Stimulated activated CD4-positive, alpha-beta T cell treated with anti-CD3 and anti-CD28 coated beads, Interleukin-1b, Interleukin-23, amount 100 ng/mL, for 4 hours (primary cell): Measurements from ENCODE around the gene PRELID2.
"Not testable (repeated sequence)": the region's sequence is repeated elsewhere in the genome, so short reads cannot be mapped to it uniquely, and the experiment has no call there.

Experiments used
- DNase-seq, 2 donors: peaks; one replicate each; pipeline ENCODE4 v3.0.0-alpha.2; 2020; ENCODE audit warnings: low read depth in 2 of 2

Gene PRELID2

DNA sequence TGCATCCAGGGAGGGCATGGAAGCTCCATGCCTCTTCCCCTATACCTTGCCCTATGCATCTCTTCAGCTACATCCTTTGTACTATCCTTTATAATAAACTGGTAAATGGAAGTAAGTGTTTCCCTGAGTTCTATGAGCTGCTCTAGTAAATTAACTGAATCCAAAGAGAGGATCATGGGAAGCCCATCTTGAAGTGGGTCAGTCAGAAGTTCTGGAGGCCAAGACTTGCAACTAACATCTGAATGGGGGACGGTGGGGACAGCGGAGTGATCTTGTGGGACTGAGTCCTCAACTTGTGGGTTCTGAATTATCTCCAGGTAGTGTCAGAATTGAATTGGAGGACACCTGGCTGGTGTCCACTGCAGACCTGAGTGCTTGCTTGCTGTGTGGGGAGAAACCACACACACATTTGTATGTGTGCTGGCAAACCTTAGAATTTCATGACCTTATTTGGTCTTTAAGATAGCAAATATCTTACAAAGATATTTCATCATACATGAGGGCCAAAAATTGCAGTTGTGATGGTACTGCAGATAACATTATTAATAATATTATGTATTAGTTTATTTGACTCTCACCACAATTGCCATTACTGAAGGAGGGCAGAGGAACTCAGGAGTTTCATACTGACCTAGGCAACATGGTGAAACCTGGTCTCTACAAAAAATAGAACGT, 5.5 kb upstream of the PRELID2 start:
- DNase-seq: no peak

DNA sequence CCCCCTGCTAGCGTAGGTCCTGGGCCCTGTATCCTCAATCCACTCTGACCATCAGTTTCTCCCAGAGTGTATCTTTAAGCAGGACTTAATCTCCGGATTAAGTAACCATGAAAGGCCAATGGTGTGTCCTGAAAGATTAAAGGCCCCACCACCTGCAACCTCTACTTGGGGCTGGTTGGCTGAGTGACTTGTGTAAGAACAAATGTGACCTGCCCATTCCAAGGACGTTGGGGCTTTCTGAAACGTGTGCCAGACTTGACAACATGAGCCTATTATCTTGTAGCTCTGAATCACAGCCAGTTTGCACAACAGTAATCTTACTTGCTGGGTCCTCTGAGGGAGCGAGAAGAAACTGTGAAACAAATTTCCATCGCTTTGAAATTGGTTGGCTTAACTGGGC, 3.1 kb upstream of the PRELID2 start:
- no peak for DNase-seq

DNA sequence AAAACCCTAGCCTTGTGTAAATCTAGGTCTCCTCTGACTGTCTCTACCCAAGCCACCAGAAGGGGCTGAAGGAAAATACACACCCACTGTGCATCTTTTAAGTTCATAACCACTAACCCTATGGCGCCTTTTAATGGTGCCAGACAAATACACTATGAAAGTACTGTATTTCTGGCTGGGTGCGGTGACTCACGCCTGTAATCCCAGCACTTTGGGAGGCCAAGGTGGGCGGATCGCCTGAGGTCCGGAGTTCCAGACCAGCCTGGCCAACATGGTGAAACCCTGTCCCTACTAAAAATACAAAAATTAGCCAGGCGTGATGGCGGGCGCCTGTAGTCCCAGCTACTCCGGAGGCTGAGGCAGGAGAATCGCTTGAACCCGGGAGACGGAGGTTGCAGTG, 1.1 kb upstream of the PRELID2 start:
- DNase-seq: not testable (repeated sequence)

DNA sequence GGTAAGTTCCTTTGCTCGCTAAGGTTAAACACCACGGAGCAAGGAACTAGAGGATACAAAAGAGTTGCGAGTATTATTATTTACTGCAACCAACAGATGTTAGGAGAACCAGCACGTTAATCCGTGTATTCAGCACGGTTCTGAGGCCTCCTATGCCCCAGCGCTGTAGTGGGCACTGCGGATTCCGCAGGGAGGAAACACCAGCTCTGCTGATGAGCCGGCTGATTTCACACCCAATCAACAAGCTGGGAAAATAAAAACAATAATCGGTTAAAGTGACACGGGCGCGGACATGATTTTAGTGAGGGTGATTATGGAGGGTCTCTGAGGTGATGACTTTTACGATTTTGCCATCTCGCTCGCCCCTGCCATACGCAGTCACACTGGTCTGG, 702 bp upstream of the PRELID2 start:
- DNase-seq: no peak

DNA sequence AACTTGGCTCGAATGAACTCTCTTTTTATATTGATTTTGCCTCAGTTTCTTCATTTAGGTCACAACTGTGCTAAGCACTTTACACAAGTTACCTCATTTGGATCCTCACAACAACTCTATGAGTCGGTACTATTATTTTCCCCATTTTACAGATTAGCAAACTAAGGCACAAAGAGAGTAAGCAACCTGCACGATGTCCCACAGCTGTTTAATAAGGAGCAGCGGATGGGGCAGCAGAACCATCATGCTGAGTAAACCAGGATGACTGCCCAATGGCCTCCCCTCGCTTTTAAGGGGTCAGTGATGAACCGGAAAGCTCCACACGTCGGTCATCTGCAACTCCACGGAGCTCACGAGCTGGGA, 607 bp downstream of the PRELID2 start:
- DNase-seq: no peak

DNA sequence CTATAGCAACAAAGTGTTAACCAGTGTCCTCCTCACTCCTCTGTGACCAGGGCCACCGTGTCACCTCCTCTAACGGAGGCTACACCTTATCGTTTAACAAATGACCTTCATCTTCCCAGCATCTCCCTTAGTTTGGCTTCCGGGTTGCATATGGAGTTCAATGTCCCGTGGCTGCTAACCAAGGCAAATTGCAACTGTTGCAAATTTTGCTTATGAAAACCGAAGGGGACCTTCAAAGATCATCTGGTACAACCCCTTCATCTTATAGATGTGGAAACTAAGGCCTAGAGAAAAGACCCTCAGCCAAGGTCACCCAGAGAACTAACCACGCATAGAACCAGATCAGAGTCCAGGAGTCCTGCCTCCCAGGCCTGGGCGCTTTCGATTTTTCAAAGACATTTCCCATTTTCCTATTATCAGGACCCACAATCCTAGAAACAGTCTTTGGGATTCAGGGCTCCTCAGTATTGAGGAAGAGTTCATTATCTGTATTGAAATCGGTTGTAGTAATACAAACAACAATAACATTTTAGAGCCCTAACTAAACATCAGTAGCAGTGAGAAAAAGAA, 1.4 kb downstream of the PRELID2 start:
- DNase-seq: no peak

DNA sequence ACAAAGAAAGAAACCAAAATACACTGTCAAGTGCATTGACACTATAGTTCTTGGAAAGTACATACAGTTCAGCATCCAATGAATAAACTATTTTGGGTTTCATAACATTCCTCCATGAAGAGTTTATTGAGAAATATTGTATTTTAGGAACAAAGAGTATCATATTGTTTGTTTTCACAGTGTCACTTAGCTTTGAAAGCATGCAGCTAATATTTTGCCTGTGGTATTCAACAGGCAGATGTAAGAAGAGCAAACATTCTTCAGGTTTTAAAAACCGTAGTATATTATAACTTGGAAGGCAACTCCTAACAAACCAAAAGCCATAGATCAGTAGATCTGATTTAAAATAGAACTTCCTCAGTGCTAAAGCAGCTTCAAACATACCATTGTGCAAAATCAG, 4.5 kb downstream of the PRELID2 start:
- DNase-seq: no peak

DNA sequence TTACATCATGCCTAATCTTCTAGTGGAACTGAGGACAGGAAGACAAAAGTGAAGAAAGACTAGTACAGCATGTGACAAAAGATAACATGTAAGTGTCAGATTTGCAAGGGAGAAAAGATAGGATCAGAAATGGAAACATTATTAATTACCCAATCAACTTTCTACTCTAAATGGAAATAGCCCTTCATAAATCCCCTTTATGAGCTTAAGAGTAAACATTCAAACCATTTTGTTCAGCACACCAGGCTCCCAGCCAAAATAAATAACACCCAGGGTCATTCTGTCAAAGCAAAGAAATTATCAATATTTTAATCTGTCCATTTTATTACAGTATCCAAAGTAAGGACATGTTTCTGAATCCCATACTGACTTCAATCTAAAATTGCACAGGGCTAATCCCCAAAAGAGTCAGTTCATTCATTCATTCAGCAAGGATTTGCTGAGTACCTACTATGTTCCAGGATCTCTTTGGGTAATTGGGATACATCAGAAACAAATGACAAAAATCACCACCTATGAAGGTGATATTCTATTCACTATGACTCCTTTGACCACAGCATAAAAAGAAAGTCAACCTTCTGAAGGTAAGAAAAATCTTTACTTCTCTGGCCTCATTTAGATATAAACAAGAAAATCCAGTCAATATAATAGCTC, 5.3 kb downstream of the PRELID2 start:
- DNase-seq: no peak

DNA sequence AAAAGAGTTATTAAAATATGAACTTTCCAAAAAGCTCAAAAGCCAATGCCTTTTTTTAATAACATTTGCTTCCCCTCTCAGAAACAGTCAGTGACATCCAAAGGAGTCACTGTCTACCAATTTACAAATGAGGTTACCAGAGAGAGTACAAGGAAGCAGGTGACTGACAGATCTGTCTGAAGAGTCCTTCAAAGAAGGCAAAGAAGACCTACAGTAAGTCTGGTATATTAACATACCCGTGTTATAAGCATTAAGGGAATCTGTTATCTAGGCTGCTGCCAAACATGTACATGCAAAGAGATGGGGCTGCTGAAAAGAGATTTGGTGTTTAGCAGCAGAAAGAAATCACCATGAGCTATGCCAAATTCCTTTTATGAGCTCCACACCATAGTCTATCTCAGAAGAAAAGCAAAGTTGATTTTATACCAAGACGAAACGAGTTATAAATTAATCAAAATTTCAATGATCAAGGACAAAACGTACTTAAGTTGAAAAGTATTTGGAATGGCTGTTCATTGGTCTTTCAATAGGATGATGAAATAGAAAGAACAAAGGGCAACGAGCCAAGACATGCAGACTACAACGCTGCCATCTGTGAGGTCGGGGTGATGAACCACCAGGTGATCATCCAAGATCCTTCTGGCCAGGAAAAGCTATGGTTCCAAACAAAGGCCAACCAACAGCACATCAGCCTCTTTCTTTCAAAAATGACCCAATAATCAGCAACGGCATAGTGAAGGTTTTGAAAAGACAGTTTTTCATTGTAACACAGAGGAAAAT, 8.1 kb downstream of the PRELID2 start:
- no peak for DNase-seq

DNA sequence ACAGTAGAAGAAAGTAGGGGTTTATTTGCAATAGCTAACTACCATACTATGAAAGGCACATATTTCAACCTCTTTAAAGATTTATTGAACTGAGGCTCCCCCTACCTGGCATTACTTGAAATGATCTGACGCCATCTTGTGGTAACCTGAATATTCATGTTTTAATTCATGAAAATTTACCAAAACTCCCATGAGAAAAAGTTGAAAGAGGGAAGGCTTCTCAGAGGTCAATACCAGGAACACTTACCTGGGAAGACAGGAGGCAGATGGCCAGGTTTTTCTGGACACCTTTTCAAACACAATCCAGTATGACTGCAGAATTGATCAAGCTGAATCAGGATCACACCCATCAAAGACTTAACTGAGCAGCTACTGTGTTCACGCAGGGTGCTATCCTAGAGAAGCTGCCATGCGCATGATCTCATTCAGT, 9.4 kb downstream of the PRELID2 start:
- DNase-seq: no peak

DNA sequence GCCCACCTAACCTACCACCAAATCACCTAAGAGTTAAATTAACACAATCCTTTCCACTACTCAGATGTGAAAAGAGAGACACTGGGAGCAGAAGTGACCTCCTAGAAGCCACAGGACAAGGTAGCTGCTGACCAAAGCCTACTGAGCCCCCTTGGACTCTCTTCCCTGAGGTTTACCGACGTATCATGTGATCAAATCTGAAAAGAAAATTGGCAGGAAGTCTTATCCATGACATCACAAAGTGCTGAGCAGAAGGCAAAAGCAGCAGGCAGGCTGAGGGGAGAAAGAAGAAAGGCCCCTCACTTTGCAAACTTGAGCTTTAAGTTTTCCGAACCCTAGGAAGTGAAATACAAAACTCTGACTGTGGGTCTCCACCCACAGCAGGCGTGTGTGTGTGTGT, 11.1 kb downstream of the PRELID2 start:
- DNase-seq: no peak

DNA sequence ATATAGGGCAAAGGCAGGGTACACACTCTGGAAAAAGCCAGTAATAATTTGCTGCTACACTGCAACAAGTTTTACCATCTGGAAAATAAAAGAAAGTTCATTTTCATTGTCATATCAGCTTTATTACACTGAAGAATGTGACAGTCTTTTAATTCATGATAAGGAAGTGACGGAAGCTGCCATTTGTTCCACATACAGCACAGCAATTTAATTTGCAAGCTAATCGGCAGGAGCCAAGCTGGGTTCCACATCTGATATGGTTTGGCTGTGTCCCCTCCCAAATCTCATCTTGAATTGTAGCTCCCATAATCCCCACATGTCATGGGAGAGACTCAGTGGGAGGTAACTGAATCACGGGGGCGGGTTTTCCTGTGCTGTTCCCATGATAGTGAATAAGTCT, 16.5 kb downstream of the PRELID2 start:
- no peak for DNase-seq

DNA sequence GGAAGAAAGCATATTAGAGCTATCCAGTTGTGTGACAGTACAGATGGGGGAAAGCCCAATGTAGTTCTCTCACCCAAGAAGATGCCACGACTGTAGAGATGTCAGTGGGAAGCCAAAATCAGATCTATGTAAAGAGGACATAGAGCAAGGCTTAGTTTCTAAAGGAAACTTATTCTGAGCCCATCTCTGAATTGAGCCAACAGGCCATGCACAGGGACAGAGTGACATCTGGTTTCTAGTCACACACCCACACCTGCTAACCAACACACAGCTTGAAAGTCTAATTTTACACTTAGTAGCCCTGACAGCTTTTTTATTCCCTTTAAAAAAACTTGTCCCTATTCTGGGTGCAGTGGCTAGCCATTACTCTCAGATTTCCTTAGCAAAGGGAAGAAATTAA, 22.3 kb downstream of the PRELID2 start:
- no peak for DNase-seq

DNA sequence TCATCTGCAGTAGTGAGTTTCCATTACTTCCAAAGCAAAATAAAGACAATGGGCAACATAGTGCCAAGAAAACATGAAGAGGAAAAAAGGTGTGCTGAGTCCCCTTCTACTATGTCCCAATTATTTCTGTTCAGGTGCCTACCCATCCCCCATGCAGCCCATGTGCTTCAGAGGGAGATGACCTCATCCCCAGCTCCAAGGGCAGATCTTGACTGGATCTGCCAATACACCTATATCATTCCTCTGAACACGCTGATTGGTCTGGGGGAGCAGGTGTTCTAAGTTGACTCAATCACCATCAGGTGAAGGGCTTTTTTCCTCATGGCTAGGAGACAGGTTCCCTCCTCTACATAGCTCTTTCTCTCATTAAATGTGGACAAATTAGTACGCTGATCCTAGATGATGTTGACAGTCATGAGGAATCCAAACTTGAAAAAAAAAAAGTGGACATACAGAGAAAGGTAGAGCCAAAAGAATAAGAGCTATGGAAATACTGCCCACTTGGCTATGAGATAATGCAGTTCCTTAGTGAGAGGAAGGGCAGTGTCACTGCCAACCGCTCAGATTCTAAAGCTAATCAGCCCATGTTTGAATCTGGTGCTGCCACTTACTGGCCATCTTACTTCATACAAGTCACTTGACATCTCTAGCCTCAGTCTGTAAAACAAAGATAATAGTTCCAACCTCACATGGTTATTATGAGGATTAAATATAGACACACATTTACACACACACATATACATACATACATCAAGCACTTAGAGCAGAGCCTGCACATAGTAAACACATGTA, 23.1 kb downstream of the PRELID2 start:
- DNase-seq: no peak

DNA sequence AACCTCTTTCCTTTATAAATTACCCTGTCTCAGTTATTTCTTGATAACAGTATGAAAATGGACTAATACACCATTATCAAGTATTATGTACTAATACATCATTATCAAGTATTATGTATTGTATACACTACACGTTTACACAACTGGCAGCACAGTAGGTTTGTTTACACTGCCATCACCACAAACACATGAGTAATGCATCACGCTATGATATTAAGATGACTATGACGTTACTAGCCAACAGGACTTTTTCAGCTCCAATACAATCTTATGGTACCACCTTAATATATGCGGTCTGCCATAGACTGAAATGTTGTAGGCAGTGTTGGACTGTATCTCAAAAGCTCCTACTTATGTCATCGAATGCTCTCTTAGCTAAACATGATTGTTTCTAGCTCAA, 28.2 kb downstream of the PRELID2 start:
- DNase-seq: no peak

DNA sequence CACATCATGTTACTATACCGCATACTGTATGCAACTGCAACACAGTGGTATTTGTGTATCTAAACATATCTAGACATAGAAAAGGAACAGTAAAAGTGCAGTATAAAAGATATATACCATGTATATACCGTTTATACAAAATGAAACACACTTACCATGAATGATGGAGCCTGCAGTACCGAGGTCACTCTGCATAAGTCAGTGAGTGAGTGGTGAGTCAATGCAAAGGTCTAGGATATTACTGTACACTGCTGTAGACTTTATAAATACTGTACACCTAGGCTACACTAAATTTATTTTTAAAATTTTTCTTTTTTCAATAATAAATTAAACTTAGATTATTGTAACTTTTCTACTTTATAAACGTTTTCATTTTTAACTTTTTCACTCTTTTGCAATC, 29.3 kb downstream of the PRELID2 start:
- DNase-seq: no peak

DNA sequence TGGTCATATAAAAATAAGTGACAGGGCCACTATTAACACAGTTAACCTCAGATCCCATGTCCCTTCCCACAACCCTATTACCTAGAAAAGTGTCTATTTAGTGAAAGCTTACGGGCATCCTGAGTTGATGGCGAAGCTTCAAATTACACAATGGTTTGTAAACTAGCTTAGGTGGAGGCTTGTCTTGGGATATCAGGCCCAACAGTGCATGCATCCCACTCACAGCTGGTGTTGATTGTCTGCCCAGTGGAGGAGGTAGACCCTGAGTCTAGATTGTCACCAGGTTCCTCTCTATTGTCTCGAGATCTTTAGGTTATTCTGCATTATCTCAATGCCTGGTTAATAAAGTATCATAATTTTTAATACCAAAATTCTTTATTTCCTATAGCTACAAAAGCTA, 30.4 kb downstream of the PRELID2 start:
- no peak for DNase-seq

DNA sequence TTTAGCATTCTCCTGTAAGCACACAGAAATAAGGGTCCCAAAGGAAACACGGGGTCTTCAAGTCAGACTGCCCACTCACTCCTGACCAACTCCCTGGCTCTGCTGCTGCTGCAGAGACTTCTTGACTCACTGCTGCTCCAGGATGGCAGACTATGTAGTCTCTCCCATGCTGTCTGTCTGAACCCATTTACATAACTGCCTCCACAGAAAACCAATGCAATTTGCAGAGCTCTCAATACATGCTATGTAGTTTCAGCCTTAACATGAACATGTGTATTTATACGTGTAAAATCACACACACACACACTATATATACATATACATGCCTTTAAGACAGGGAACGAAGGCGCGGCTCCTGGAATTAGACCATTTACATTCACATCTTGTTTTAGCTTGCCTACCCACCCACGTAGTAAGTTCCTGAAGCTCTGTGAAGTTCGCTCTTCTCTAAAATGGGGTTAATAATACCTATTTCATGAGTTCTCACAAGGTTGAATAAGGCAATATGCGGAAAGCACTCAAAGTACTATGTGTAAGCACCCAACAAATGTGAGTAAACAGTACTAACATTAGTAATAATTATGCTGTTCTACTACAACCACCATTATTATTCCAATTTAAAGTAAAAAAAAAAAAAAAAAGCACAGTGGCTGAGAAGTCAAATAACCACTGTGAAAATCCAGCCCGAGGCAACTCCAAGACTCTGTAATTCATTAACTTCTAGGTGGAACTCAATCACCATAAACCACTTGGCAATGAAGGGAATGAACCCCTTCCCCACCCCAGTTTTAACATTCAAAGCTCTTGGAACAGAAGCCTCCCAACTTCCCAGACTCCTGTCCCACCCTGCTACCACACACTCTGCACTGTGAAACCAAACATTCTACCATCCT, 31.8 kb downstream of the PRELID2 start:
- DNase-seq: no peak

DNA sequence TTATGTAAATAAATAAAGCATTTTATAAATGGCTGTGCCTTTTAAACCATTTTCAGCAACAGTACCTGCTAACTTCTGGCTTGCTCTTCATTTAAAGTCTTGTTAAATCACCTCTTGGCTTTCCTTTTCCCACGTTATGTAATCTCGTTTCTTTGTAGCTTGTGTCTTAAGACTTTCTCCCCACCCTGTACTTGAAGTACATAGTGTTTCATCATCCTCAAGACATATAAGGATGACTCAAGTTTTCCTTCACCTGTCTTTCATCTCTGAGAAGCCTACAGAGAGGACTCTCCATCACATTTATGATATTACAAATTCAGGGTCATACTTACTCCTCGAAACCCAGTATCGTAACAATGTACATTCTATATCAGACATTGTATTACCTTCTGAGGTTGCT, 33.9 kb downstream of the PRELID2 start:
- DNase-seq: no peak

DNA sequence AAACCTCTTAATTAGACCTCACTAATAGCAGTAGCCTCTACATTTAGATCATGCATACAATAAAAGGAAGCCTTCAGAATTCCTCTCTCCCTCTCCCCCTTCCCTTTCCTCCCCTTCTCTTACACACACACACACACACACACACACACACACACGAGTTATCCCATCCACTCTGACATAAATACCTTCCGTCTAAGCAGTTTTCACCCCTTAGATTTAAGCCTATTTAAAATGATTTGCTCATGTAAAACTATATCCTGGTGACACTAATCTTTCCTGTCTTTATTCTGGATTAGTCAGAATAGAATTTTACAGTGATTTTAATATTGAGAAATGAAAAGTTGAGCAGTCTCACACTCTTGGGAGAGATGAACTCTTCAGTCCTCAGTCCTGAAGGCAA, 35.0 kb downstream of the PRELID2 start:
- DNase-seq: no peak

DNA sequence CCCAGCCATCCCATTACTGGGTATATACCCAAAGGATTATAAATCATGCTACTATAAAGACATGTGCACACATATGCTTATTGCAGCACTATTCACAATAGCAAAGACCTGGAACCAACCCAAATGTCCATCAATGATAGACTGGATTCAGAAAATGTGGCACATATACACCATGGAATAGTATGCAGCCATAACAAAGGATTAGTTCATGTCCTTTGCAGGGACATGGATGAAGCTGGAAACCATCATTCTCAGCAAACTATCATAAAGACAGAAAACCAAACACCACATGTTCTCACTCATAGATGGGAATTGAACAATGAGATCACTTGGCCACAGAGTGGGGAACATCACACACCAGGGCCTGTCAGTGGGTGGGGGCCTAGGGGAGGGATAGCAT, 36.6 kb downstream of the PRELID2 start:
- DNase-seq: not testable (repeated sequence)
